Ishikawa (cell line): ENCODE data around the gene PRDM16.

Experiments used
- CEBPB ChIP-seq: IDR thresholded peaks from 2 replicates; pipeline ENCODE4 v1.6.1; 2012
- CREB1 ChIP-seq: IDR thresholded peaks from 2 replicates; pipeline ENCODE4 v1.6.1; 2012; ENCODE audit warnings: low read depth
- EGR1 ChIP-seq: IDR thresholded peaks from 2 replicates; pipeline ENCODE4 v1.6.1; 2012
- EP300 ChIP-seq: IDR thresholded peaks from 2 replicates; pipeline ENCODE4 v1.6.1; 2012; ENCODE audit warnings: borderline replicate concordance
- RAD21 ChIP-seq: IDR thresholded peaks from 2 replicates; pipeline ENCODE4 v1.6.1; 2012; ENCODE audit warnings: low read depth
- TAF1 ChIP-seq: IDR thresholded peaks from 2 replicates; pipeline ENCODE4 v1.6.1; 2012; ENCODE audit warnings: low read depth, mild to moderate bottlenecking
- TCF12 ChIP-seq: IDR thresholded peaks from 2 replicates; pipeline ENCODE4 v1.6.1; 2012; ENCODE audit warnings: low read depth
- TF ChIP-seq, protein P1 (sequence below): IDR thresholded peaks from 2 replicates; pipeline ENCODE4 v1.6.1; 2012

DNA sequence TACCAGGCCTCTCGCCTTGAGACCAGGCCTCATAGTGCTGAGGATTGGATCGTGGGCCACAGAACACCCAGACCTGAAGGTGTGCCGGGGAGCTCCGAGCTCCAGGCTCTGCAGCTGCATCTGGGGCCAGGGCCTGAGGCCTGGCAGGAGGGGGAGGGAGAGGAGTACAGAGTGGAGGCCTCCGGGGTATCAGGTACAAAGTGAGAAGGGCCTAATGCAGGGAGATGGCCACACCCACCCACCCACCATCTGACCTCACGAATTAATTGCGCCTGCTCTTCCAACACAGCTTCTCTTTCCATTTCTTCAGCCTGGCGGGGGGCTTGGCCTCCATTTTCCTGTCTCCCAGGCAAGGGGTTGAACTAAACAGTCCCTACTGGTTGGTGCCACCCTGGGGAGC lies 286.1 kb downstream of the PRDM16 start:
- TF ChIP-seq EP300 (no peak), CEBPB (no peak), EGR1 (no peak), TCF12 (no peak), RAD21 (no peak), TAF1 (no peak), CREB1 (no peak)
- TF ChIP-seq, protein P1, sequence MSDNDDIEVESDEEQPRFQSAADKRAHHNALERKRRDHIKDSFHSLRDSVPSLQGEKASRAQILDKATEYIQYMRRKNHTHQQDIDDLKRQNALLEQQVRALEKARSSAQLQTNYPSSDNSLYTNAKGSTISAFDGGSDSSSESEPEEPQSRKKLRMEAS = no peak
